ENCODE data around the gene FIBP. TPM values are rescaled to one million over a fixed set of nuclear protein-coding genes. Genes with fewer than 3 reads are reported as not detected.
A peak's percentile ranks its signal among the peaks of the same experiment; 100 is the strongest.

FIBP gene
- total and polyA plus RNA-seq, 9 donors = 47.1 to 63.8 (median 59.2) TPM

GRCh38 chr11:65922565-65922964 lies 34.3 kb upstream of the FIBP start:
- Histone ChIP-seq H3K4me1 (ENCODE audit: control insufficient read depth, insufficient read depth, low read length) (peaks cover 21% of the 10 kb centered on the region), H3K9me3 (replicated peaks; ENCODE audit: control insufficient read depth, low read depth, low read length) (no peaks in the 10 kb centered on the region), H3K27ac (ENCODE audit: low read length) (no peak overlapping the region), H3K27me3 (ENCODE audit: control insufficient read depth, insufficient read depth, low read length) (no peaks in the 10 kb centered on the region), H3K4me3 (ENCODE audit: low read length) (no peak overlapping the region), H3K36me3 (ENCODE audit: control insufficient read depth, insufficient read depth, low read length) (peaks cover 28% of the 10 kb centered on the region)
- DNase-seq = no peak
- WGBS (ENCODE audit: insufficient coverage) = no CpG with 5 or more reads among the region's 3 CpGs

GRCh38 chr11:65921876-65922275 lies 33.6 kb upstream of the FIBP start:
- peaks cover 35% of the 10 kb centered on the region for H3K36me3 ChIP-seq (ENCODE audit: control insufficient read depth, insufficient read depth, low read length)
- H3K27ac ChIP-seq (ENCODE audit: low read length) = no peak overlapping the region
- no peaks in the 10 kb centered on the region for H3K27me3 ChIP-seq (ENCODE audit: control insufficient read depth, insufficient read depth, low read length)
- H3K9me3 ChIP-seq (replicated peaks; ENCODE audit: control insufficient read depth, low read depth, low read length) = no peaks in the 10 kb centered on the region
- 89% methylated on average over 10 of the region's 10 CpGs for WGBS (ENCODE audit: insufficient coverage)
- no peak overlapping the region for H3K4me3 ChIP-seq (ENCODE audit: low read length)
- no peak for DNase-seq
- H3K4me1 ChIP-seq (ENCODE audit: control insufficient read depth, insufficient read depth, low read length) = peaks cover 28% of the 10 kb centered on the region

- no peak overlapping the region for H3K4me3 ChIP-seq (ENCODE audit: low read length)
These were observed 32.8 kb upstream of the FIBP start for GRCh38 chr11:65921033-65921555.

GRCh38 chr11:65920372-65920802 lies 32.1 kb upstream of the FIBP start:
- Histone ChIP-seq H3K27me3 (ENCODE audit: control insufficient read depth, insufficient read depth, low read length) (no peaks in the 10 kb centered on the region), H3K27ac (ENCODE audit: low read length) (no peak overlapping the region), H3K4me1 (ENCODE audit: control insufficient read depth, insufficient read depth, low read length) (peaks cover 40% of the 10 kb centered on the region), H3K36me3 (ENCODE audit: control insufficient read depth, insufficient read depth, low read length) (peaks cover 38% of the 10 kb centered on the region), H3K4me3 (ENCODE audit: low read length) (peak overlapping the region; percentile 83), H3K9me3 (replicated peaks; ENCODE audit: control insufficient read depth, low read depth, low read length) (no peaks in the 10 kb centered on the region)
- WGBS (ENCODE audit: insufficient coverage) = 54% methylated on average over 15 of the region's 15 CpGs
- peak; percentile 16 for DNase-seq

More at GRCh38 chr11:65921033-65921555, 32.8 kb upstream of the FIBP start:
- WGBS (ENCODE audit: insufficient coverage) = 66% methylated on average over 3 of the region's 12 CpGs
- DNase-seq = no peak
- Histone ChIP-seq H3K4me1 (ENCODE audit: control insufficient read depth, insufficient read depth, low read length) (peaks cover 34% of the 10 kb centered on the region), H3K27me3 (ENCODE audit: control insufficient read depth, insufficient read depth, low read length) (no peaks in the 10 kb centered on the region), H3K36me3 (ENCODE audit: control insufficient read depth, insufficient read depth, low read length) (peaks cover 38% of the 10 kb centered on the region), H3K27ac (ENCODE audit: low read length) (no peak overlapping the region), H3K9me3 (replicated peaks; ENCODE audit: control insufficient read depth, low read depth, low read length) (no peaks in the 10 kb centered on the region)

- no peaks in the 10 kb centered on the region for H3K9me3 ChIP-seq (replicated peaks; ENCODE audit: control insufficient read depth, low read depth, low read length)
- peak overlapping the region; percentile 53 for H3K27ac ChIP-seq (ENCODE audit: low read length)
- peak overlapping the region; percentile 83 for H3K4me3 ChIP-seq (ENCODE audit: low read length)
- H3K36me3 ChIP-seq (ENCODE audit: control insufficient read depth, insufficient read depth, low read length) = peaks cover 38% of the 10 kb centered on the region
- 2% methylated on average over 35 of the region's 60 CpGs for WGBS (ENCODE audit: insufficient coverage)
- no peaks in the 10 kb centered on the region for H3K27me3 ChIP-seq (ENCODE audit: control insufficient read depth, insufficient read depth, low read length)
- DNase-seq = no peak
- H3K4me1 ChIP-seq (ENCODE audit: control insufficient read depth, insufficient read depth, low read length) = peaks cover 46% of the 10 kb centered on the region
These were observed 31.5 kb upstream of the FIBP start for GRCh38 chr11:65919573-65920371.

GRCh38 chr11:65919141-65919572 lies 30.9 kb upstream of the FIBP start, which contains the start of gene DRAP1:
Gene DRAP1 (plus strand): TSS chr11:65919426. CDS start chr11:65919502, 76 bp downstream.
- Histone ChIP-seq H3K9me3 (replicated peaks; ENCODE audit: control insufficient read depth, low read depth, low read length) (no peaks in the 10 kb centered on the region), H3K4me1 (ENCODE audit: control insufficient read depth, insufficient read depth, low read length) (peaks cover 46% of the 10 kb centered on the region), H3K27ac (ENCODE audit: low read length) (peak within 1 kb of the TSS; percentile 86), H3K36me3 (ENCODE audit: control insufficient read depth, insufficient read depth, low read length) (peaks cover 38% of the 10 kb centered on the region), H3K4me3 (ENCODE audit: low read length) (peak within 1 kb of the TSS; percentile 100), H3K27me3 (ENCODE audit: control insufficient read depth, insufficient read depth, low read length) (no peaks in the 10 kb centered on the region)
- DNase-seq = peak; percentile 99
- 0% methylated on average over 59 of the region's 59 CpGs for WGBS (ENCODE audit: insufficient coverage)

- H3K27ac ChIP-seq (ENCODE audit: low read length) = peak within 1 kb of the TSS; percentile 86
- DNase-seq = peak; percentile 67
- no peaks in the 10 kb centered on the region for H3K9me3 ChIP-seq (replicated peaks; ENCODE audit: control insufficient read depth, low read depth, low read length)
- no peaks in the 10 kb centered on the region for H3K27me3 ChIP-seq (ENCODE audit: control insufficient read depth, insufficient read depth, low read length)
- WGBS (ENCODE audit: insufficient coverage) = 4% methylated on average over 71 of the region's 77 CpGs
- peaks cover 46% of the 10 kb centered on the region for H3K4me1 ChIP-seq (ENCODE audit: control insufficient read depth, insufficient read depth, low read length)
- H3K36me3 ChIP-seq (ENCODE audit: control insufficient read depth, insufficient read depth, low read length) = peaks cover 38% of the 10 kb centered on the region
- H3K4me3 ChIP-seq (ENCODE audit: low read length) = peak within 1 kb of the TSS; percentile 100
These were observed 30.2 kb upstream of the FIBP start, which contains the start of gene C11orf68 for GRCh38 chr11:65918211-65919140. Gene C11orf68 (minus strand): TSS chr11:65919062. CDS start chr11:65919031, 31 bp downstream.

- peak; percentile 18 for DNase-seq
- H3K27me3 ChIP-seq (ENCODE audit: control insufficient read depth, insufficient read depth, low read length) = no peaks in the 10 kb centered on the region
- H3K36me3 ChIP-seq (ENCODE audit: control insufficient read depth, insufficient read depth, low read length) = peaks cover 30% of the 10 kb centered on the region
- 85% methylated on average over 32 of the region's 35 CpGs for WGBS (ENCODE audit: insufficient coverage)
- peak overlapping the region; percentile 86 for H3K27ac ChIP-seq (ENCODE audit: low read length)
- no peaks in the 10 kb centered on the region for H3K9me3 ChIP-seq (replicated peaks; ENCODE audit: control insufficient read depth, low read depth, low read length)
- peaks cover 51% of the 10 kb centered on the region for H3K4me1 ChIP-seq (ENCODE audit: control insufficient read depth, insufficient read depth, low read length)
- H3K4me3 ChIP-seq (ENCODE audit: low read length) = peak overlapping the region; percentile 100
These were observed 29.4 kb upstream of the FIBP start for GRCh38 chr11:65917434-65918210.

- DNase-seq = peak; percentile 25
- Histone ChIP-seq H3K27ac (ENCODE audit: low read length) (no peak overlapping the region), H3K4me1 (ENCODE audit: control insufficient read depth, insufficient read depth, low read length) (peaks cover 53% of the 10 kb centered on the region), H3K9me3 (replicated peaks; ENCODE audit: control insufficient read depth, low read depth, low read length) (no peaks in the 10 kb centered on the region), H3K36me3 (ENCODE audit: control insufficient read depth, insufficient read depth, low read length) (peaks cover 24% of the 10 kb centered on the region), H3K4me3 (ENCODE audit: low read length) (no peak overlapping the region), H3K27me3 (ENCODE audit: control insufficient read depth, insufficient read depth, low read length) (no peaks in the 10 kb centered on the region)
- 83% methylated on average over 3 of the region's 3 CpGs for WGBS (ENCODE audit: insufficient coverage)
These were observed 28.8 kb upstream of the FIBP start for GRCh38 chr11:65917077-65917433.
